Stimulated activated naive CD8-positive, alpha-beta T cell treated with anti-CD3 and anti-CD28 coated beads, Interleukin-15, Interleukin-2, amounts not matched to agents 100 ng/mL and 50 ng/mL, for 24 hours (primary cell): ENCODE measurements around the gene EDA.
"Not testable (repeated sequence)": the region's sequence is repeated elsewhere in the genome, so short reads cannot be mapped to it uniquely, and the experiment has no call there.

Experiments used
- H3K27ac Mint-ChIP-seq: one replicate; pipeline ENCODE4 v1.8.0; 2021; ENCODE audit warnings: mild to moderate bottlenecking, mixed read lengths
- H3K27me3 Mint-ChIP-seq: one replicate; pipeline ENCODE4 v1.8.0; 2021; ENCODE audit warnings: mixed read lengths
- H3K36me3 Mint-ChIP-seq: one replicate; pipeline ENCODE4 v1.8.0; 2021; ENCODE audit warnings: low read depth, mixed read lengths
- H3K4me1 Mint-ChIP-seq: one replicate; pipeline ENCODE4 v1.8.0; 2021; ENCODE audit warnings: low read depth, mixed read lengths
- H3K4me3 Mint-ChIP-seq: one replicate; pipeline ENCODE4 v1.8.0; 2021; ENCODE audit warnings: mild to moderate bottlenecking, mixed read lengths
- H3K9me3 Mint-ChIP-seq: one replicate; pipeline ENCODE4 v1.8.0; 2021; ENCODE audit warnings: mixed read lengths

The EDA gene

DNA sequence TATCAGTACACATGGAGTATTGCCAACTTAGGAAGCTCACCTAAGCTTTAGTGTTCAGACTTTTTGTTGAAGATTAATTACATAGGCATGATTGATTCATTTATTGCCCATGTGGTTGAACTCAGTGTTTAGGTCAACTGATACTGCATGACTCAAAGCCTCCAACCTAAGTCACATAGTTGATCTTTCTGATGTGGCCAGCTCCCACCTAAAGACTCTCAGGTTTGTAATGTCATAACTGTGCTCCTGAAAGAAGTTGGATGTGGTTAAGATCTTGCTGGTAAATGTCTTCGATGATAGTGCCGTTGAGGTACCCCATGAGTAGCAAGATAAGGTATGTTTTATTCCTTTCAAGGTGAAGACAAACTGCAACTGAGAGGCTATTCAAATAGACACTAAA lies 192.5 kb downstream of the EDA start:
- peaks cover 3% of the 10 kb centered on the region for H3K9me3 Mint-ChIP-seq
- H3K36me3 Mint-ChIP-seq = no peaks in the 10 kb centered on the region
- H3K4me1 Mint-ChIP-seq = peaks cover 21% of the 10 kb centered on the region
- H3K27me3 Mint-ChIP-seq = no peaks in the 10 kb centered on the region
- no peak overlapping the region for H3K27ac Mint-ChIP-seq
- H3K4me3 Mint-ChIP-seq = no peak overlapping the region

DNA sequence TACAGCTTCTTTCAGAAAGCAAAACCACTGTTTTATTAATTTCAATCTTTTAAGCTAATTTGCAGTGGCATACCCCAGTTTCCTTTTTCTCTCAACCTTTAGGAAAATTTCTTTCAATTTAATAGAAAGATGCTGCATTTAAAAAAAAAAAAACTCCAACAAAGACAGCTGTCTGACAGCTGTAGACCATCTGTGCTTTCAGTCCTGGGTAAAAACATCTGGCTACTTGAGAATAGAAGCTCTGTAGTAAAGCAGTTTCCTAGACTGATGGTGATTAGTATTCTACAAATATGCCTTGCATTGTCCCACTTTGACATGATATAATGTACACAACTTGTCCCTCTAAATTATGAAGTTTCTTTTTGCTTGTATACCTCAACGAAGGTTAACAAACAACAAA lies 197.8 kb downstream of the EDA start:
- Mint-ChIP-seq H3K4me1 (peaks cover 6% of the 10 kb centered on the region), H3K9me3 (peaks cover 14% of the 10 kb centered on the region)

DNA sequence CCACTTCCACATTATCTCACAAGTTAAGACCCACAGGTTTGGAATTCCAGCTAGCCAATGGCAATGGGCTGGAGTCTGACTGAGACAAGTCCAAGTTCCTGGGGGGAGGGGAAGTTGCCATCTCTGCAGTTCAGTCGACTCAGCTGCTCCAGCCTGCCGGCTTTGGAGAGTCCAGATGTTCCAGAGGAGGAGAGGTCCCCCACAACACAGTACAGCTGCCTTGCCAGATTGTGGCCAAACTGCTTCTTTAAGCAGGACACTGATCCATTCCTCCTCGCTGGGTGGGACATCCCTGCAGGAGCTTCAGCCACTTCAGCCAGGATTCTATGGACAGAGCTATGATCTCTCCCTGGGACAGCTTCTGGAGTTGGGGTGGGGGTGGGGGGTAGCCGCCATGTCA lies 199.2 kb downstream of the EDA start:
- H3K4me3 Mint-ChIP-seq = no peak overlapping the region
- no peak overlapping the region for H3K27ac Mint-ChIP-seq
- peaks cover 6% of the 10 kb centered on the region for H3K4me1 Mint-ChIP-seq
- no peaks in the 10 kb centered on the region for H3K27me3 Mint-ChIP-seq
- H3K36me3 Mint-ChIP-seq = no peaks in the 10 kb centered on the region
- H3K9me3 Mint-ChIP-seq = peaks cover 11% of the 10 kb centered on the region

More for the DNA sequence above, 197.8 kb downstream of the EDA start:
- H3K4me3 Mint-ChIP-seq = no peak overlapping the region
- no peaks in the 10 kb centered on the region for H3K36me3 Mint-ChIP-seq
- H3K27ac Mint-ChIP-seq = no peak overlapping the region
- no peaks in the 10 kb centered on the region for H3K27me3 Mint-ChIP-seq

DNA sequence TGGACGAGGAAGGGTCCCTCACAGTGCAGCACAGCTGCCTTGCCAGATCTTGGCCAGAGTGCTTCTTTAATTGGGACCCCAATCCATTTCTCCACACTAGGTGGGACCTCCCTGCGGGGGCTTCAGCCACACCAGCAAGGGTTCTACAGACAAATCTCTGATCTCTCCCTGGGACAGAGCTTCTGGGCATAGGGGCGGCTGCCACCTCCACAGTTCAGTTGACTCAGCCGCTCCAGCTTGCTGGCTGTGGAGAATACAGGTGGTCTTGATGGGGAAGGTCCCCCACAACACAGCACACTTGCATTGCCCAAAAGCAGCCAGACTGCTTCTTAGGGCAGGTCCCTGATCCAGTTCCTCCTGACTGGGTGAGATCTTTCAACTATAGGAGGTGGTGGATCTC lies 199.6 kb downstream of the EDA start:
- Mint-ChIP-seq H3K9me3 (peaks cover 11% of the 10 kb centered on the region), H3K4me3 (no peak overlapping the region), H3K4me1 (peaks cover 6% of the 10 kb centered on the region), H3K36me3 (no peaks in the 10 kb centered on the region), H3K27ac (no peak overlapping the region), H3K27me3 (no peaks in the 10 kb centered on the region)

DNA sequence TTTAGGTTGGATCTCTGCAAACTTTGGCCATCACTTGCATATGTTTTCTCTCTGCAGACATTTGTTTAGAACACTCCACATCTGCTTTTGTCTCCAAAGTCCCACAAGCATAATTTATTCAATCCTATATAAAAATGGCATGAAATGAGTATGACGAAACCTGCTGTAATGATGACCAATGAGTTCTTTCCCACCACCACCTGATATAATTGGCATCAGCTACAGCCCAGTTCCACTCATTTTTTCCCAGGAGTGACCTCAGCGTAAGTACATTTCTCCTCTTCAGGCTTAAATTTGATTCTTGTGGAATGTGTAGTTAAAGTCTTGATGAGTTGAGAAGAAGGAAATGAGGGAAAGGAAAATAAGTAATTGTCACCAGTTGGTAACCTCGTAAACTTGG lies 228.7 kb downstream of the EDA start:
- H3K4me1 Mint-ChIP-seq = no peaks in the 10 kb centered on the region
- no peak overlapping the region for H3K4me3 Mint-ChIP-seq
- H3K9me3 Mint-ChIP-seq = no peaks in the 10 kb centered on the region
- H3K27me3 Mint-ChIP-seq = no peaks in the 10 kb centered on the region
- no peaks in the 10 kb centered on the region for H3K36me3 Mint-ChIP-seq
- no peak overlapping the region for H3K27ac Mint-ChIP-seq

DNA sequence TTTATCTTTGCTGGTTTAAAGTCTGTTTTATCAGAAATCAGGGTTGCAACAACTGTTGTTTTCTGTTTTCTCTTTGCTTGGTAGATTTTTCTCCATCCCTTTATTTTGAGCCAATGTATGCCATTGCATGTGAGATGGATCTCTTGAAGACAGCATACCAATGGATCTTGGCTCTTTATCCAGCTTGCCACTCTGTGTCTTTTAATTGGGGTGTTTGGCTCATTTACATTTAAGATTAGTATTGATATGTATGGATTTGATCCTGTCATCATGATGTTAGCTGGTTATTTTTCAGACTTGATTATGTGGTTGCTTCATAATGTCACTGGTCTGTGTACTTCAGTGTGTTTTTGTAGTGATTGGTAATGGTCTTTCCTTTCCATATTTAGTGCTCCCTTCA lies 244.1 kb downstream of the EDA start:
- H3K27ac Mint-ChIP-seq, H3K4me1 Mint-ChIP-seq, H3K27me3 Mint-ChIP-seq, H3K36me3 Mint-ChIP-seq, H3K4me3 Mint-ChIP-seq: not testable (repeated sequence)
- peaks cover 26% of the 10 kb centered on the region for H3K9me3 Mint-ChIP-seq

DNA sequence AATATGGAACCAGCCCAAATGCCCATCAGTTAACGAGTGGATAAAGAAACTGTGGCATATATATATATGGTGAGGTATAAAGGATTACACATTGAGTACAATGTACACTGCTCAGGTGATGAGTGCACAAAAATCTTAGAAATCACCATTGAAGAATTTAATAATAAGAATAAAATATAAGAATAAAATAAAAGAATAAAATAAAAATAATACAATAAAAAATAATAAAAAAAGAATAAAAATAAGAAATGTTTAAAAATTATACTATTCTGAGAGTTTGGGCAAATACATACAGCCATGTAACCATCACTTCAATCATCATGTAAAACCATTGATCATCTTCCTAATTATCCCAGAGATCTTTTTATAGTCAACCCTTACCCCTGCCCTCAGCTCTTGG lies 260.3 kb downstream of the EDA start:
- H3K36me3 Mint-ChIP-seq = no peaks in the 10 kb centered on the region
- H3K27me3 Mint-ChIP-seq = no peaks in the 10 kb centered on the region
- H3K4me3 Mint-ChIP-seq = no peak overlapping the region
- no peaks in the 10 kb centered on the region for H3K9me3 Mint-ChIP-seq
- no peaks in the 10 kb centered on the region for H3K4me1 Mint-ChIP-seq
- H3K27ac Mint-ChIP-seq = no peak overlapping the region

DNA sequence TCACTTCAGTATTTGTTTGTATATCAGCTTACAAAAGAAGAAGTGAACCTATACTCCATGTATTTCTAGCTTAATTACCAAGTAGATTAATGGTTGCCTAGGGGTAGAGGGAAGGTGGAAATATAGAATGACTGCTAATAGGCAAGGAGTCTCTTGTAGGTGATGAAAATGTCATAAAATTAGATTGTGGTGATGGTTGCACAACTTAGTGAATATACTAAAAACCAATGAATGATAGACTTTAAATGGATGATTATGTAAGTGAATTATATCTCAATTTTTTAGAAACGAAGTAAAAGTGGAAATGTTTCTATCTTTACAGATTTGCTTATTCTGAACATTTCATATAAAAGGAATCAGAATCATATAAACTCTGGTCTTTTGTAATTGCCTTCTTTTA lies 268.3 kb downstream of the EDA start:
- no peaks in the 10 kb centered on the region for H3K27me3 Mint-ChIP-seq
- no peak overlapping the region for H3K27ac Mint-ChIP-seq
- peaks cover 11% of the 10 kb centered on the region for H3K9me3 Mint-ChIP-seq
- H3K4me3 Mint-ChIP-seq = no peak overlapping the region
- no peaks in the 10 kb centered on the region for H3K36me3 Mint-ChIP-seq
- H3K4me1 Mint-ChIP-seq = no peaks in the 10 kb centered on the region

DNA sequence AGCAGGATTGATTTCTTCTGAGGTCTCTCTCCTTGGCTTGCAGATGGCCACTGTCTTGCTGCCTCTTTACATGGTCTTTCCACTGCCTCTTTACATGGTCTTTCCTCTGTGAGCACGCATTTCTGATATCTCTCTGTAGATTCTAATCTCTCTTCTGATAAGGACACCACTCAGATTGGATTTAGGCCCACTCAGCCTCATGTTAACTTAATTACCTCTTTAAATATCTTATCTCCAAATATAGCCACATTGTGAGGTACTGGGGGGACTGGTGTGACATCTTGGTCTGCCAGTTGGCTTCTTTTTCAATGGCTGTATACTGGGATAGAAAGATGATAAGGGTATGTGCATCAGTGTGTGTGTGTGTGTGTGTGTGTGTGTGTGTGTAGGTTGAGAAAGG lies 280.1 kb downstream of the EDA start:
- H3K9me3 Mint-ChIP-seq = no peaks in the 10 kb centered on the region
- H3K4me3 Mint-ChIP-seq = no peak overlapping the region
- H3K27ac Mint-ChIP-seq = no peak overlapping the region
- H3K27me3 Mint-ChIP-seq = no peaks in the 10 kb centered on the region
- no peaks in the 10 kb centered on the region for H3K4me1 Mint-ChIP-seq
- H3K36me3 Mint-ChIP-seq = no peaks in the 10 kb centered on the region

DNA sequence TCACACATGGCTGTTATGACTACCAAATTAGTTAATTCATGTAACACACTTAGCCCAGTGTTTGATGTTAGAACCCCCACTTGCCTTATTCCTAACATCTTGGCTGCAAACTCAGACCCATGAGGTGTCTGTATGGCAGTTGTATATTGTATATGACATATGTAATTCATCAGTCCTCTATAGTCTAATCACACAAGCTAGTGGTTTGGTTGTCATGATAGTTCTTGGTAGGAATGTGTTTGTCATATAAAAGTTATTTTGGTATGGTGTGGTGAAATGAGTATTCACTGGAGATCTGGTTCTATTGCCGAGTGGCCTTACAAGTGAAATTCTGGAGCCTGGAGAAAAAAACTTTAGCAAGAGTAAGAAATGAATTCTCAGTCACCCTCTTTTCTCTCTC lies 284.6 kb downstream of the EDA start:
- H3K27me3 Mint-ChIP-seq = no peaks in the 10 kb centered on the region
- no peaks in the 10 kb centered on the region for H3K4me1 Mint-ChIP-seq
- no peak overlapping the region for H3K27ac Mint-ChIP-seq
- no peaks in the 10 kb centered on the region for H3K36me3 Mint-ChIP-seq
- H3K4me3 Mint-ChIP-seq = no peak overlapping the region
- no peaks in the 10 kb centered on the region for H3K9me3 Mint-ChIP-seq

DNA sequence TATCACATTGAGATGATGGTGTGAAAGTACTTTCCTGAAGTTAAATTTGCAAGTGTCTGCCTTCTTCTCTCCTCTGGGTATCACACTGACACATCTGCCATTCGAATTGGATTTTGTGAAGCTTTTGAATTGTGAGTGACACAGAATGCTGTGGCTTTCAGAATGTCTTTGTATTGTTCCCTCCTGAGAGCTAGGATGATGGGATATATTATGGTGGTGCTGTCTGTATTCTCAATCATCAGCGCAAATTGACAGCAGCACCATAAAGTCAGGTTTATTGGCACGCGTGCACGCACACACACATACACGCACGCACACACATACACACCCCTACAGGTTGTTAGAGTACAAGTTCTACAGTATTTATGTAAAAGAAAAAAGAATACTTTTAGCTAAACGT lies 290.5 kb downstream of the EDA start:
- Mint-ChIP-seq H3K27ac (no peak overlapping the region), H3K4me1 (no peaks in the 10 kb centered on the region), H3K27me3 (no peaks in the 10 kb centered on the region), H3K9me3 (no peaks in the 10 kb centered on the region), H3K36me3 (no peaks in the 10 kb centered on the region), H3K4me3 (no peak overlapping the region)

DNA sequence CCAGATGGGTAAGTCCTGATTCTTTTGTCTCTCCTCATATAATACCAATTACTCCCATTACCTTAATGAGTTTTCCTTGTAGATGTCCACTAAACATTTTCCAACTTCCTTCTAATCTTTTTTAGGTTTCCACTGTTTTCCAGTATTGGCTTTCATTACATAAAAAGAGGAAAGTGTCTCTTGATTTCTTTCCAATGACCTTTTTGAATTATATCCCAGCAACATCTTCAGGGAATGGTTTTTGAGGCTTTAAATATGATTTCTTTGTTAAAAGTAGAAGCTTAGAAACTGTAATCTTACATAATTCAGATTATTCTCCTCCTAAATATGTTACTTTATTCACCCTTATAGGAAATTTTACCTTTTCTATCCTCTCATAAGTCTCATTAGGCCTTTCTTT lies 298.9 kb downstream of the EDA start:
- H3K4me3 Mint-ChIP-seq = no peak overlapping the region
- H3K27ac Mint-ChIP-seq = no peak overlapping the region
- no peaks in the 10 kb centered on the region for H3K4me1 Mint-ChIP-seq
- no peaks in the 10 kb centered on the region for H3K36me3 Mint-ChIP-seq
- H3K27me3 Mint-ChIP-seq = no peaks in the 10 kb centered on the region
- H3K9me3 Mint-ChIP-seq = peaks cover 3% of the 10 kb centered on the region

DNA sequence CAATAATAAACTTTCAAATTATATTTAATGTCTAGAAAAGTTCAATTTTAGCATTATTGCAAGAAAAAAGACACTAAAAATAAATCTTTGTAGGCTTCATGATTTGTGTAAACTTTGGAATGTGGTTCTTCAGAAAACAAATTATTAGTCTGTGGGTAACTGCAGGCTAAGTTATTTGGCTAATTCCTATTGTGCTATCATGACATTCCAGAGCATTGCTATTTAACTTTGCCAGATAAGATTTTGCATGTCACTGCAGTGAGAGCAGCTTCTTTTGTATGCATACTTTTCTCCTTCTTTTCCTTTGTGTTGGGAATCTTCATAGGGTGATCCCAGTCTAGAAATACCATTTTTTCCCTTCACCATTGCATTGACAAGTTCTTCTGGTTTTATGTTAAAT lies 303.8 kb downstream of the EDA start:
- Mint-ChIP-seq H3K27me3 (no peaks in the 10 kb centered on the region), H3K4me3 (no peak overlapping the region), H3K27ac (no peak overlapping the region), H3K9me3 (no peaks in the 10 kb centered on the region), H3K4me1 (no peaks in the 10 kb centered on the region), H3K36me3 (no peaks in the 10 kb centered on the region)

DNA sequence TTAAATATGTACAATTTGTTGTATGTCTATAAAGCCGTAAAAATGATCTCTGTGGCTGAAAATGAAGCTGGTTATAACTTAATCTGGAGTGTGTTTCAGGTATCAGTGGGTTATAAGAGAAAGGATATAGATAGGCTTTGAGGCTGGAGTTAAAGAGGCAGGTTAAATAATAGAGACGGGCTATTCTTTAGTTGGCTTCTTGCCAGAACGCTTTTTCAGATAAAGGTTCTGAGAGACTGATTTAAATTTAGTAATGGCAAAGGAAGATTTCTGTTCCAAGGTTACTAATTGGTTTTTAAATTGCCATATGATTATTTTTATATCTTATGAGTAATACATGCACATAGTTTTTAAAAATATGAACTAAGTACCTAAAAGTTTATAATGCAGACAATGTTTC lies 316.4 kb downstream of the EDA start:
- Mint-ChIP-seq H3K27ac (no peak overlapping the region), H3K9me3 (no peaks in the 10 kb centered on the region), H3K4me1 (no peaks in the 10 kb centered on the region), H3K36me3 (no peaks in the 10 kb centered on the region), H3K4me3 (no peak overlapping the region), H3K27me3 (no peaks in the 10 kb centered on the region)

DNA sequence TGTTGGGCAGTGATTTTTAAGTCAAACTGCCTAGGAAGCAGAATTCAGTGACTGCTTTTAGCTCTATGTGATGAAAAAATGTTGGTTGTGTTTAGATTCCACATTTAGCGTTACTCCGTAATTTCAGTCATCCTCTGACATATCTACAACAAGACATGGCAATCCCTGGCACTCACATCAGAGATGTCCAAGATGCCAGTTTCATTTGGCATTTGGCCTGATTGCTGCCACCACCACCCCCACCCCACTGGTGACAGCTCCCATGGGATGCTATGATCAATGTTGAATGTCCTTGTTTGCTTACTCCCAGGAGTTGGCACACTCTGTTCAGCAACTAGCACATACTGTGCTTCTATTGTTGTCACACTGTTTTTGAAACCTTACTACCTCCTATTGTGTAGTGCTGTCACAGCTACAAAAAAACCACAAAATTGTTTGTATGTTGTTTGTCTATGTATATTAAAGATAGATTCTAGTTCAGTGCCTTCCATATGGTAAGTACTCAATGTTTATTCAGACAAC lies 332.4 kb downstream of the EDA start:
- H3K9me3 Mint-ChIP-seq = no peaks in the 10 kb centered on the region
- no peak overlapping the region for H3K4me3 Mint-ChIP-seq
- no peaks in the 10 kb centered on the region for H3K4me1 Mint-ChIP-seq
- H3K27me3 Mint-ChIP-seq = no peaks in the 10 kb centered on the region
- no peaks in the 10 kb centered on the region for H3K36me3 Mint-ChIP-seq
- no peak overlapping the region for H3K27ac Mint-ChIP-seq

DNA sequence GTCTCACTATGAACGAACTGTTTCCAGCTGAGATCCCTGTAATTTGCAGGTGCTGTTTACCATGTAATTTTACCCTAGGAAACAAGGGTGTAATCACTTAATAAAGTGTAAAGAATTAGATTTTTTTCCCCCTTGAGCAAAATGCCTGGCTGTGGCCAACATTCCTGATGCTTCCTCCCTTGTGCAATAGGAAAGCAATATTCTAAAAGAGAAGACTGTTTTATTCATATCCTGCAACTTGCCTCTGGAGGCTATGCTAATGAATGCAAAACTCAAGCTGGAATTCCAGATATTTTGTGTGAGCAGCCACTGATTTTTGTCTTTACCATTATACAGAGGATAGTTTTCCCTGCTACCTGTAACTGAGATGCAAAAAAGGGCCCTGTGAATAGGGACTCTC lies 335.8 kb downstream of the EDA start:
- Mint-ChIP-seq H3K36me3 (no peaks in the 10 kb centered on the region), H3K27me3 (no peaks in the 10 kb centered on the region), H3K9me3 (no peaks in the 10 kb centered on the region), H3K4me1 (no peaks in the 10 kb centered on the region), H3K27ac (no peak overlapping the region), H3K4me3 (no peak overlapping the region)

DNA sequence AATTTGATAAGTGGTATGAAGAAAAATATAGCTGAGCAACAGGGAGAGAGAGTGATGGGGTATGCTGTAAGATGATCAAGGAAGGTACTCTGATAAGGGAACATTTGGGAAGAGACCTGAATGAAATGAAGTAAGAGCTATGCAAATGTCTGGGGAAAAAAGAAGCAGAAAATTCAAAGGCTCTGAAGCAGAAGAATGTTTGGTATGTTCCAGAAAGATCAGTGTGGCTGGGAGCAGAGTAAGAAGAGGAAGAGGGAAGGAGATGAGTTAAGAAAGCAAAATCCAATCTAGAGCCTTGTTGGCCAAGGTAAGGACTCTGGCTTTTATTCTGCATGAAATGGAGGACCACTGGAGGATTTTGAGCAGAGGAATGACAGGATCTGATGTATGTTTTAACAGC lies 343.8 kb downstream of the EDA start:
- H3K9me3 Mint-ChIP-seq = no peaks in the 10 kb centered on the region
- no peak overlapping the region for H3K27ac Mint-ChIP-seq
- H3K4me1 Mint-ChIP-seq = no peaks in the 10 kb centered on the region
- H3K36me3 Mint-ChIP-seq = no peaks in the 10 kb centered on the region
- H3K4me3 Mint-ChIP-seq = no peak overlapping the region
- no peaks in the 10 kb centered on the region for H3K27me3 Mint-ChIP-seq
